ENCODE measurements around the gene KRT31. TPM values are rescaled to one million over a fixed set of nuclear protein-coding genes. Genes with fewer than 3 reads are reported as not detected.

KRT31 gene
- total and polyA plus RNA-seq, 2 of the 4 experiments (the other 2 are of a cell fraction): 0.05 TPM; not detected in 1

DNA sequence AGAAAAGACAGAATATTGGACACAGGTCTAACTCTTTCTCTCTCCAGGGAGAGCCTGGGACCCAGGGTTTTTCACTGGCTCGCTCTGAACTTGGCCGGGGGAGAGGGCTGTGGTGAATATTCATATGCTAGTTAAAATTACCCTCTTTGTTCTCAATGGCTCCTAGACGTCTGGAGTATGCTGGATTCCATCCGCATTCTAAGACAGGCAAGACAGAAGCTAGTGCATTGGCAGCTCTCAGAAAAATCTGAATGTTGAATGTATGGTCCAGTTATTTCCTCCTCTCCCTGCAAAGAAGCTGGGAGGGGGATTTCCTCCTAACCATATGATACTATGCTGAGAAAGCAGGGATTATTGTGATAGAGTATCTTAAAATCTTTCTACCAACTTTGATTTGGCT is 9.7 kb downstream of the KRT31 start:
- Histone ChIP-seq H4K91ac (ENCODE audit: insufficient read depth, low read depth, low read length) (no peak overlapping the region), H3K27me3 (ENCODE audit: control insufficient read depth, insufficient read depth, low read length) (no peaks in the 10 kb centered on the region), H2BK15ac (ENCODE audit: low read depth, low read length) (no peak overlapping the region), H3K36me3 (ENCODE audit: control insufficient read depth, insufficient read depth, low read length) (no peaks in the 10 kb centered on the region), H2AFZ (replicated peaks; ENCODE audit: low read length, poor library complexity) (no peak overlapping the region), H3K56ac (ENCODE audit: extremely low read depth, insufficient read depth, low read length) (no peak overlapping the region), H2BK5ac (ENCODE audit: low read depth, low read length, poor library complexity, severe bottlenecking) (no peak overlapping the region), H3K79me1 (ENCODE audit: low read depth in 1 of 2, low read length in 2 of 2) (no peaks in the 10 kb centered on the region), H2BK20ac (ENCODE audit: low read depth, low read length) (no peak overlapping the region), H4K20me1 (ENCODE audit: insufficient read depth, low read length) (no peaks in the 10 kb centered on the region), H3K9me3 (ENCODE audit: control insufficient read depth, insufficient read depth, low read length) (no peaks in the 10 kb centered on the region), H3K14ac (replicated peaks; ENCODE audit: low read depth, low read length) (no peak overlapping the region), H4K5ac (ENCODE audit: low read depth, low read length) (no peak overlapping the region), H3K9me1 (ENCODE audit: insufficient read depth, low read length) (no peaks in the 10 kb centered on the region; the same call in 1 of the 2 replicates), H2BK120ac (ENCODE audit: low read depth, low read length) (0 out of 2 replicates have a peak overlapping the region, but pooled peaks have one; percentile 5), H3K4me1 (ENCODE audit: control insufficient read depth, insufficient read depth, low read length) (peaks cover 2% of the 10 kb centered on the region; the same call in 1 of the 2 replicates), H2AK5ac (ENCODE audit: low read depth, low read length) (no peak overlapping the region), H3K27ac (ENCODE audit: insufficient read depth, low read length) (no peak overlapping the region), H3K4me2 (ENCODE audit: low read depth, low read length) (no peak overlapping the region), H4K8ac (ENCODE audit: low read depth in 2 of 2, low read length in 2 of 2) (no peak overlapping the region), H3K9ac (ENCODE audit: low read depth, low read length) (no peak overlapping the region), H3K4ac (ENCODE audit: low read depth, low read length) (no peak overlapping the region), H3K23ac (ENCODE audit: low read depth, low read length) (no peak overlapping the region), H2AK9ac (replicated peaks; ENCODE audit: low read depth, low read length, poor library complexity) (no peak overlapping the region), H3K18ac (ENCODE audit: low read depth, low read length) (no peak overlapping the region), H3K4me3 (ENCODE audit: insufficient read depth, low read depth, low read length) (no peak overlapping the region)
- no CpG with 5 or more reads among the region's 4 CpGs for WGBS, 2 experiments (ENCODE audit: extremely low coverage in 2 of 2, insufficient read length in 1 of 2)
- ChIA-PET CTCF (no interaction called here), POLR2A (ENCODE audit: unreplicated experiment) (no interaction called here)
- DNase-seq (no peak), ATAC-seq (ENCODE audit: low read depth) (no peak)
- no TSS peak for BruUV-seq (replicated peaks)
- dilution Hi-C loops (cut with HindIII; ENCODE audit: low sequenced_read_pairs, unreplicated experiment): no loop called here
- TF ChIP-seq, protein P1, sequence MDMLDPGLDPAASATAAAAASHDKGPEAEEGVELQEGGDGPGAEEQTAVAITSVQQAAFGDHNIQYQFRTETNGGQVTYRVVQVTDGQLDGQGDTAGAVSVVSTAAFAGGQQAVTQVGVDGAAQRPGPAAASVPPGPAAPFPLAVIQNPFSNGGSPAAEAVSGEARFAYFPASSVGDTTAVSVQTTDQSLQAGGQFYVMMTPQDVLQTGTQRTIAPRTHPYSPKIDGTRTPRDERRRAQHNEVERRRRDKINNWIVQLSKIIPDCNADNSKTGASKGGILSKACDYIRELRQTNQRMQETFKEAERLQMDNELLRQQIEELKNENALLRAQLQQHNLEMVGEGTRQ (IDR thresholded peaks at IDR 0.05; ENCODE audit: low read depth, low read length): no peak
- TF ChIP-seq SMC3 (IDR thresholded peaks at IDR 0.05; ENCODE audit: low read depth, low read length): no peak
- TF ChIP-seq, protein P2, sequence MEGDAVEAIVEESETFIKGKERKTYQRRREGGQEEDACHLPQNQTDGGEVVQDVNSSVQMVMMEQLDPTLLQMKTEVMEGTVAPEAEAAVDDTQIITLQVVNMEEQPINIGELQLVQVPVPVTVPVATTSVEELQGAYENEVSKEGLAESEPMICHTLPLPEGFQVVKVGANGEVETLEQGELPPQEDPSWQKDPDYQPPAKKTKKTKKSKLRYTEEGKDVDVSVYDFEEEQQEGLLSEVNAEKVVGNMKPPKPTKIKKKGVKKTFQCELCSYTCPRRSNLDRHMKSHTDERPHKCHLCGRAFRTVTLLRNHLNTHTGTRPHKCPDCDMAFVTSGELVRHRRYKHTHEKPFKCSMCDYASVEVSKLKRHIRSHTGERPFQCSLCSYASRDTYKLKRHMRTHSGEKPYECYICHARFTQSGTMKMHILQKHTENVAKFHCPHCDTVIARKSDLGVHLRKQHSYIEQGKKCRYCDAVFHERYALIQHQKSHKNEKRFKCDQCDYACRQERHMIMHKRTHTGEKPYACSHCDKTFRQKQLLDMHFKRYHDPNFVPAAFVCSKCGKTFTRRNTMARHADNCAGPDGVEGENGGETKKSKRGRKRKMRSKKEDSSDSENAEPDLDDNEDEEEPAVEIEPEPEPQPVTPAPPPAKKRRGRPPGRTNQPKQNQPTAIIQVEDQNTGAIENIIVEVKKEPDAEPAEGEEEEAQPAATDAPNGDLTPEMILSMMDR (conservative IDR thresholded peaks at IDR 0.05; ENCODE audit: low read depth, low read length): no peak
- no peak for TF ChIP-seq RFX5 (IDR thresholded peaks at IDR 0.05; ENCODE audit: low read depth, low read length)
- TF ChIP-seq MAFK (IDR thresholded peaks at IDR 0.05; ENCODE audit: low read depth, low read length): no peak
- in situ Hi-C loops (cut with MboI; ENCODE audit: low sequenced_read_pairs): no loop called here
- intact Hi-C loops (cut with micrococcal nuclease): no loop called here
